Stimulated activated naive B cell treated with anti-CD40 and anti-IgM and Interleukin-4, amounts not matched to agents 10 μg/mL and 1 μg/mL and 100 μg/mL, for 72 hours (primary cell): ENCODE results near the gene MACROD2.

Experiments
- ATAC-seq, 2 donors: fragments of 150-1000 bp; cut with Tn5 transposase; replicated peaks; 2 replicates each; pipeline ENCODE4 v1.10.0; 2021; ENCODE audit warnings: moderate library complexity in 1 of 2
- DNase-seq: peaks from one replicate; pipeline ENCODE4 v3.0.0; 2021
- H3K27ac Mint-ChIP-seq: one replicate; pipeline ENCODE4 v1.8.0; 2022; ENCODE audit warnings: mild to moderate bottlenecking, mixed read lengths
- H3K27me3 Mint-ChIP-seq, 2 donors: one replicate each; pipeline ENCODE4 v1.8.0; 2022; ENCODE audit warnings: mixed read lengths in 2 of 2
- H3K36me3 Mint-ChIP-seq, 2 donors: one replicate each; pipeline ENCODE4 v1.8.0; 2022; ENCODE audit warnings: mixed read lengths in 2 of 2, mild to moderate bottlenecking in 1 of 2
- H3K4me1 Mint-ChIP-seq, 2 donors: one replicate each; pipeline ENCODE4 v1.8.0; 2022; ENCODE audit warnings: mixed read lengths in 2 of 2, mild to moderate bottlenecking in 1 of 2
- H3K4me3 Mint-ChIP-seq, 2 donors: one replicate each; pipeline ENCODE4 v1.8.0; 2022; ENCODE audit warnings: mild to moderate bottlenecking in 2 of 2, mixed read lengths in 2 of 2, moderate library complexity in 1 of 2
- H3K9me3 Mint-ChIP-seq, 2 donors: one replicate each; pipeline ENCODE4 v1.8.0; 2022; ENCODE audit warnings: mixed read lengths in 2 of 2, mild to moderate bottlenecking in 1 of 2

Gene MACROD2

DNA sequence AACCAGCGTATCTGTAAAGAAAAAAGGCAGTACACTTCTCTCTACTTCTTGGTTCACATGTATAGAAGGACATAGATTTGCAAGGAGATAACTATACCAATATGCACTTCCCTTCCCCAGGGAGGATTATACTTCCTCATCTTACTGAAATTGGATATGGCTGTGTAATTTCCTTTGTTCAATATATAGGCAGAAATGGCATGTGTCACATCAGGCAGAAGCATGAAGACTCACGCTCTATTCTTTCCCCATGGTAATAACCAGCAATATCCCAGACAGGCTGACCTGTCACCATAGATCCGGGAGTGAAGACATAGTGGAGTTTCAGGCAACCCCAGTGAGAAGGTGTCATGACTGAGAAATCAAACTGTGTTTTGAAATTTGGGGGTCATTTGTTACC lies 2059.7 kb downstream of the MACROD2 start:
- Mint-ChIP-seq H3K27me3 (no peaks in the 10 kb centered on the region), H3K27ac (no peak overlapping the region), H3K4me3 (no peak overlapping the region), H3K9me3 (peaks cover 4% of the 10 kb centered on the region in 2 donors), H3K36me3 (peaks cover 12 to 18% of the 10 kb centered on the region in 2 donors), H3K4me1 (peaks cover 17 to 37% of the 10 kb centered on the region in 2 donors)
- DNase-seq (no peak), ATAC-seq (peak; percentile 57 to 69)

DNA sequence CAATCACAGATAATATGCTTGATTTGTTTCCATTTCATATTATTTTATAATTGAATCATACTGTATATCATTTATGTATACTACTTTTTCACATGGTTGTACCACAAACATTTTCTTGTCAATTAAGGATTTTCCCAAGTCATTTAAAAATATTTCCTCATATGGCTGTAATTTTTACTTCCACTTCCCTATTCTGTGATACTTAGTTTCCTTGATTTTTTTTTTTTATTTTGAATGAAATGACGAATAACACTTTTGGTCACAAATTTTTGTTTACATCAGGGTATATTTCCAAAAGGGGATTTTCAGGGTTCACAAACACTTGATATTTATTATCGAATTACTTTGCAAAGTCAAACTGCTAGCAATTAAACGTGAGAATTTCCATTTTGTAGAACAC lies 2062.3 kb downstream of the MACROD2 start:
- no peak overlapping the region for H3K27ac Mint-ChIP-seq
- no peak overlapping the region for H3K4me3 Mint-ChIP-seq
- peaks cover 7 to 8% of the 10 kb centered on the region in 2 donors for H3K36me3 Mint-ChIP-seq
- DNase-seq = no peak
- H3K27me3 Mint-ChIP-seq = no peaks in the 10 kb centered on the region
- H3K9me3 Mint-ChIP-seq = peaks cover 4% of the 10 kb centered on the region in 2 donors
- ATAC-seq = no peak
- peaks cover 19 to 39% of the 10 kb centered on the region in 2 donors for H3K4me1 Mint-ChIP-seq

DNA sequence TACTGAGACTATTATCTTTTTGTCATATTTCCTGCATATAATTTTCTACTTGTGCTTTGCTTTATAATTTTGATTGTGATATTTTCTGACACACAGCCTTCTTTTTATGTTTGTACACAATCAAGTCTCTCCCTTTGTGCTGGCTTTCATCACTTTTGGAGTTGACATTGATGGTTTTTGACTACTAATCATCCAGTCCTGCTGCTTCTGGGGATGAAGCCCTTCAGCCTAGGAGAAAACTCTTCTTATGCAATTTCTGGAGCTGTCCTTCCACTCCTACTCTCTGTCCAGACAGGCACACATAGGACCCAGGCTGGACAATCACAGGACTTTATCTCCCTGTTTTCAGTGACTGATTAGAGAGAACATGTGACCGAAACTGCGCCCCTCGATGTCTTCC lies 2063.0 kb downstream of the MACROD2 start:
- H3K36me3 Mint-ChIP-seq = peaks cover 7 to 8% of the 10 kb centered on the region in 2 donors
- H3K27me3 Mint-ChIP-seq = no peaks in the 10 kb centered on the region
- DNase-seq (no peak), ATAC-seq (no peak)
- no peak overlapping the region for H3K4me3 Mint-ChIP-seq
- peaks cover 24 to 45% of the 10 kb centered on the region in 2 donors for H3K4me1 Mint-ChIP-seq
- no peak overlapping the region for H3K27ac Mint-ChIP-seq
- H3K9me3 Mint-ChIP-seq = peaks cover 4% of the 10 kb centered on the region in 2 donors

DNA sequence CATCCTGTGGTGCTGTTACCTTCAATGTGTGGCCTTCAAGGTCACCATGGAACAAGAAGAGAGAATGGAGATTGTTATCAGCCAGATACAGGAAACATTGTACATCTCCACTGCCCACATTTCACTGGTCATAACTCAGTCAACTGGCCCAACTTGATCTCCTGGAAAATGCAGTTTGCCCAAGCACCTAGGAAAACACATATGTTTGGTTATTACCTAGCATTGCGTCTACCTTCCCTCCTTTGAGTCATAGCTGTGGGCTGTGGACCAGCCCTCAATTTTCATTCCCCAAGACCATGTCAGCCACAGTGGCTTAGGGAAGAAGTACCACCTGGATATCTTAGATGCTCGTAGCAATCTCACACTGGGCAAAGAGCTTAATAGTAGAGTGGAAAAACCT lies 2064.5 kb downstream of the MACROD2 start:
- Mint-ChIP-seq H3K4me1 (peaks cover 27 to 54% of the 10 kb centered on the region in 2 donors), H3K4me3 (no peak overlapping the region), H3K36me3 (peaks cover 7 to 8% of the 10 kb centered on the region in 2 donors), H3K27ac (no peak overlapping the region), H3K27me3 (no peaks in the 10 kb centered on the region), H3K9me3 (peaks cover 4% of the 10 kb centered on the region in 2 donors)
- DNase-seq = no peak
- ATAC-seq = no peak

DNA sequence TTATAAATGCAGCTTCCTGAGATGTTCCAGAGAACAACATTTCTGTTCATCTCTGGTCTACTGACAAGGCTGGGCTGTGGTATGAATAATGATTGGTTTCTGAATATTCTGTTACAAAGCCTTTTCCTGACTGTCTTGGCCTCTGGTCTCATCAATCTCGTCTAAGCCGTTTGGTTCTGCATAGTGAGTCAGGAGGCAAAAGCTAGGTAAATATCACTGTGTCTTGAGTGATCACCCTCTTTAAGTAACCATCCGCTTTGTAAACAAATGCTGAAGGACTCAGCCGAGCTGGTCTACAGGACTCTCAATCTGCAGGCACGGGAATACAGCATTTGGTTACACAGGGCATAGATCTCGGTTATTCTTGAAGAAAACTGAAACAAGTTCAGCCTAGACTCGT lies 2066.0 kb downstream of the MACROD2 start:
- peaks cover 3 to 4% of the 10 kb centered on the region in 2 donors for H3K36me3 Mint-ChIP-seq
- ATAC-seq (no peak), DNase-seq (no peak)
- no peaks in the 10 kb centered on the region for H3K27me3 Mint-ChIP-seq
- H3K27ac Mint-ChIP-seq = peak overlapping the region; percentile 2
- peaks cover 21 to 50% of the 10 kb centered on the region in 2 donors for H3K4me1 Mint-ChIP-seq
- no peak overlapping the region for H3K4me3 Mint-ChIP-seq
- peaks cover 4% of the 10 kb centered on the region in 2 donors for H3K9me3 Mint-ChIP-seq

DNA sequence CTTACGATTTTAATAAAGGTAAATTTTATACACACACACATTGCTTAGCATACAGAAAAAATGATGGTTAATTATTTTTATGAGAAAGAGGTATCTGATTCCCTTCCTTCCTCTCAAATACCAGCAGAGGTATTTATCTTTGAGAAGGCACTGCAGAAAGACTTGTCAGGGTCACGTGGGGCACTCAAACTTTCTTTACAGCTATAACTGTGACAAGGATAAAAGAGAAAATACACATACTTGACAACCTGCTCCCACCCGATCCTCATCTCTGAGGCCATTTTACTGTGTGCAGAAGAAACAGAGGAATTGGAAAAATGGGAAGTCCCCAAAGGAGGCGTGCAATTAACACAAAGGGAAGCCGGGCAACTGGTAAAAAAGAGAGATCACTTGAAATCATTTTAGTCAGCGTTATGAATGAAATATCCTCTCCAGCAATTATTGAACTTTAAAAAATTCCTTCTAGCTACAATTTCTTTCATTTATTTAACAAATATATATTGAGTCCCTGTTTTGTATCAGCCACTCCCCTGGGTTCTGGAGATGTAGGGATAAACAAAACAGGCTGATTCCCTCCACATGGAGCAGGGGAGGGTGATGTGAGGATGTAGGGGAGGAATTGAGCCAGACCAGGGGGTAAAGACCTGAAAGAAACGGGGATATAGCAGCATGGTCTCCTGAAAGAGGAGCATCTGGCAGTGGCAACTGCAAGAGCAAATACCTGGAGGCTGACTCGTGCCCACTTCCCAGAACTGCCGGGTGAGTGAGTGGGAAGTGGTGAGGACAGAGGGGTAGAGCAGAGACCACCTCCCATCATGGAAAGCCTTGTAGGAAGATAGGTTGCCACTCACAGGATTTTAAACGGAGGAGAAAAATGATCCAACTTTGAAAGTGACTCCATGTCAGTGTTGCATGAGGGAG lies 2067.6 kb downstream of the MACROD2 start:
- H3K9me3 Mint-ChIP-seq = peaks cover 8 to 10% of the 10 kb centered on the region in 2 donors
- no peak overlapping the region for H3K4me3 Mint-ChIP-seq
- no peaks in the 10 kb centered on the region for H3K27me3 Mint-ChIP-seq
- H3K36me3 Mint-ChIP-seq = peaks cover 6 to 8% of the 10 kb centered on the region in 2 donors
- H3K27ac Mint-ChIP-seq = peak overlapping the region; percentile 59
- no peak for ATAC-seq
- peaks cover 27 to 66% of the 10 kb centered on the region in 2 donors for H3K4me1 Mint-ChIP-seq
- DNase-seq = no peak

DNA sequence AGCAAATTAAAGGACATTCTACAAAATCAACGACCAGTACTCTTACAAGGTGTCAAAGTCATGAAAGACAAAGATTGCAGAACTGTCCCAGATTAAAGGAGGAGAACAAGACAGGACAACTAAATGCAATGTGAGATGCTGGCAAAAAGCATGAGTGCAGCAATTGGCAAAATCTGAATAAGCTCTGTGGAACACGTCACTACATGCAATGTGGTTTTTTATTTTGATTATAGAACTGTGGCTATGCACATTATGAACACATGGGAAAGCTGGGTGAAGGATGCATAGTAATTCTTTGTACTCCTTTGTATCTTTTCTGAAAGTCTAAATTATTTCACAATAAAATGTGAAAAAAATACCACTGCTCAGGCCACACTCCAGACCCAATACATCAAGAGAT lies 2068.6 kb downstream of the MACROD2 start:
- H3K4me1 Mint-ChIP-seq = peaks cover 32 to 67% of the 10 kb centered on the region in 2 donors
- no peaks in the 10 kb centered on the region for H3K27me3 Mint-ChIP-seq
- ATAC-seq (no peak), DNase-seq (no peak)
- H3K9me3 Mint-ChIP-seq = peaks cover 12 to 13% of the 10 kb centered on the region in 2 donors
- H3K27ac Mint-ChIP-seq = no peak overlapping the region
- no peak overlapping the region for H3K4me3 Mint-ChIP-seq
- H3K36me3 Mint-ChIP-seq = peaks cover 11 to 12% of the 10 kb centered on the region in 2 donors

DNA sequence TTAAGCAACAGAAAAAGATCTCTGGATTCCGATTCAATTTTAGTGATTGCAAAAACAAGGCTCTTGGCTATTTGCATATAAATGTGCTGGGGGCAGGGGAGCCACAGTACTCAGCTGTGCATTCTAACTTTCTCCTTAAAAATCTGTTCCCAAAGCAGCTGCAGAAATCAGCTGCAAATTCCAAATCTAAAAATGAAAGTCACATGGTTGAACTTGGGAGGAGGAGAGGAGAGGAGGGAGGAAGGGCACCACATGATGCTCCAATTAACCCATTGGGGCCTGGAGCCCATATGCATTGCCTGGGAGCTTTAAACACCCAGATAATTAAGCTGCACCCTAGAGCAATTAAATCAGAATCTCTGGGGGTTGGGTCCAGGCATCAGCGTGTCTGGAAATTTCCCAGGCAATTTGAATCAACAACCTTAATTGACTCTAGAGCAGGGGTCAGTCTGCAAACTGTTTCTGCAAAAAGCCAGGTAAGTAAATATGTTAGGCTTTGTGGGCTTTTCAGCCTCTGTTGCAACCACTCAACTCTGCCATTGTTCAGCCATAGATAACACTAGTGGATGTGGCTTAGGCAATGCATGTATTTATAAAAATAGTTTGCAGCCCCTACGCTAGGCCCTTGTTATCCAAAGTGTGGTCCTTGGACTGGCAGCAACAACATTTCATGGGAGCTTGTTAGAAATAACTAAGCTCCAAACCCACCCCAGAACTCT lies 2069.8 kb downstream of the MACROD2 start:
- H3K4me3 Mint-ChIP-seq = no peak overlapping the region
- H3K27ac Mint-ChIP-seq = no peak overlapping the region
- H3K9me3 Mint-ChIP-seq = peaks cover 12 to 14% of the 10 kb centered on the region in 2 donors
- ATAC-seq = no peak
- H3K27me3 Mint-ChIP-seq = no peaks in the 10 kb centered on the region
- peaks cover 39 to 79% of the 10 kb centered on the region in 2 donors for H3K4me1 Mint-ChIP-seq
- peaks cover 11 to 15% of the 10 kb centered on the region in 2 donors for H3K36me3 Mint-ChIP-seq
- DNase-seq = no peak

DNA sequence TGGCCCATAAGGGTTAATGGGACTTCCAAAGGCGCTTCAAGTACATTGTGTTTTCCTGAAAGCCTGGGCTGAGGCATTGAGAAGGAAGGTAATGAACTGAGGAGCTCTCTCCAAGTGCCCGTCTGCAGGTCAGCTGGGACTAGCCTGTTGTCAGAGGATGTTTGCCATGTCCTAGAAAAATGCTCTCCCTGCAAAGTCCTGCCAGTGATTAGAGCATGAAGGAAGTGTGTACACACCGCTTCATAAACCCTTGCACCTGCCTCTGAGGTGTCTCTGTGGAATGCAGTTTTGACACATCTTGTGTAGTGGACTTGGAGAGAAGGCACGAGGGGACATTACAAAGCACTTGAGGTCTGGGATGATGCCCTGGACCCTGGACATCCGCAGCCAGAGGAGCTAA lies 2071.3 kb downstream of the MACROD2 start:
- Mint-ChIP-seq H3K27ac (no peak overlapping the region), H3K9me3 (peaks cover 12 to 19% of the 10 kb centered on the region in 2 donors), H3K4me1 (peaks cover 44 to 85% of the 10 kb centered on the region in 2 donors), H3K36me3 (peaks cover 14 to 26% of the 10 kb centered on the region in 2 donors), H3K4me3 (no peak overlapping the region), H3K27me3 (no peaks in the 10 kb centered on the region)
- DNase-seq = no peak
- ATAC-seq = no peak

DNA sequence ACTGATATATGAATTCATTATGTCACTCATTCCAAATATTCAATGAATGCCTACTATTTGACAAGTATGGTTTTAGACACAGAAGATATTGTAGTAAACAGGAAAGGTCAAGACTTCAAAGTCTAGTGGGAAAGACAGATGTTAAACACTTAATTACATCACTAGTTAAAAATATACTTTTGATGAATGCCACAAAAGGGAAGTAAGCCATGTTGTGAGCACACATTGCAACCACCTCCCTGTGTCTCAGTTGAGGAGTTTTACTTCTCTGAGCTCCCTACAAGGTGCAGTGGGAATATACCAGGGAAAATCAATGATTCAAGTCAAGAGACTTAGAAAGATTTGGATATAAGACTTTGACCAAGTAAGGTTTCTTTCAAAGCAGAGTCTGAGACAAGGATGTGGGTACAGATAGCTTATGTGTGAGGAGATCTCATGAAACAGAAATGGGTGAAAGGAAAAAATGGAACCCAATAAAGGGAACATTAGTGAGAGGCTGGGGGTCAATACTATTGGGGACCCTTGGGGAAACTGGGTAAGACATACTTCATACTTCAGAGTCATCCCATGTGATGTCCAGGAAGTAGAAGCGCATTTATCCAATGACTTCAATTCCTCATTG lies 2074.2 kb downstream of the MACROD2 start:
- Mint-ChIP-seq H3K4me1 (peaks cover 45 to 87% of the 10 kb centered on the region in 2 donors), H3K4me3 (peak overlapping the region; percentile 50 to 51), H3K27ac (peak overlapping the region; percentile 98), H3K27me3 (no peaks in the 10 kb centered on the region), H3K9me3 (peaks cover 12 to 23% of the 10 kb centered on the region in 2 donors), H3K36me3 (peaks cover 22 to 36% of the 10 kb centered on the region in 2 donors)
- DNase-seq (peak; percentile 34), ATAC-seq (peak; percentile 81 to 82)

DNA sequence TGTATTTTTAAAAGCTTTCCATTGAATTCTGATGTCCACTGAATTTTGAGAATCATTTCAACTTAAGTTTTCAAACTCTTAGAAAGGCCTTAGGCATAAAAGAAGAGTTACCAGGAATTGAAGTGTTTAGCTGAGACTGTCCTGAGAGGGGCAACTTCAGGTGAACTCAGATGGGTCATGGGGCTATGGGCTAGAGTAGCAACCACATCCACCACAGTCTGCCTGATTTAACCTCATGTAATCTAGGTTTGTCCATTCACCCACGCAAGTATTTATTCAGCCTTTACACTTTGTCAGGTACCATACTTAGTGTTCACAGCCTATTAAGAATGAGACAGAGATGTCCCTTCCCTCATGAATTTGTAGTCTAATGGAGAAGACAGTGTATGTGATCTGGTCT lies 2076.9 kb downstream of the MACROD2 start:
- DNase-seq = peak; percentile 37
- no peaks in the 10 kb centered on the region for H3K27me3 Mint-ChIP-seq
- peak; percentile 81 to 87 for ATAC-seq
- peak overlapping the region in 1 of 2 donors; percentile 33 for H3K4me3 Mint-ChIP-seq
- peaks cover 19 to 27% of the 10 kb centered on the region in 2 donors for H3K9me3 Mint-ChIP-seq
- peaks cover 27 to 46% of the 10 kb centered on the region in 2 donors for H3K36me3 Mint-ChIP-seq
- H3K4me1 Mint-ChIP-seq = peaks cover 43 to 78% of the 10 kb centered on the region in 2 donors
- H3K27ac Mint-ChIP-seq = peak overlapping the region; percentile 87

DNA sequence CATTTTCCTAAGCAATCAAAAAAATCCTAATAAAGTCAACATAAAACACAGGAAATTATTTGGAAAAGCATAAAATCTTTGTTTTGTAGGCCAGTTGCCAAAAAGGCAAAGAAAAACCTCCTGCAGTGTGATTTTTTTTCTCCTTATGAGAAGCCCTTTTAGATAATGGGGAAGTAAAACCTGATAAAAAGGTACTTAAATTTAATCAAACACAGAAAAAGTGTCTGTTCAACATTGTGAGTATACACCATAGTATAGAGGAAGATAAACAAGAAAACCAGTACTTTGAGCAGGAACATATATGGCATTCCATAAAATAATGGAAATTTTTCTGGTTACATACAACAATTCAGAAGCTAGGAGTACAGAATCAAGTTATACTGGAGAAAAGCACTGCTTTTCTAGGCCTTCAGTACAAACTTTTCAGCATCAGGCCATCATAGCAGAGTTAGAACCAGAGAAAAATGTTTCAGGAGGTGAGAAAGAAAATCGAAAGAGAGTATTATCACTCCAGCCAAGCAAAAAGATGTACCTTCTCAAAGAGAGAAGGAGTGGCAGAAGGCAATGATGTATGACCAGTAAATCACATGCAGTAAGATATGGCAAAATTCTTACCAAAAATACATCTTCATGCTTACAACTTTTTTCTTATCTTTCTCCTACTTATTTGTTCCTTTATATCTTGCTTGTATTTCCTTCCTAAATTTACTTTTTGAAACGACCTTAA lies 2083.0 kb downstream of the MACROD2 start:
- Mint-ChIP-seq H3K36me3 (peaks cover 11 to 17% of the 10 kb centered on the region in 2 donors), H3K9me3 (peaks cover 7 to 8% of the 10 kb centered on the region in 2 donors), H3K27me3 (no peaks in the 10 kb centered on the region), H3K4me1 (peaks cover 29 to 58% of the 10 kb centered on the region in 2 donors), H3K4me3 (peak overlapping the region in 1 of 2 donors; percentile 60), H3K27ac (peak overlapping the region; percentile 80)
- DNase-seq (no peak), ATAC-seq (peak; percentile 69 to 73)

DNA sequence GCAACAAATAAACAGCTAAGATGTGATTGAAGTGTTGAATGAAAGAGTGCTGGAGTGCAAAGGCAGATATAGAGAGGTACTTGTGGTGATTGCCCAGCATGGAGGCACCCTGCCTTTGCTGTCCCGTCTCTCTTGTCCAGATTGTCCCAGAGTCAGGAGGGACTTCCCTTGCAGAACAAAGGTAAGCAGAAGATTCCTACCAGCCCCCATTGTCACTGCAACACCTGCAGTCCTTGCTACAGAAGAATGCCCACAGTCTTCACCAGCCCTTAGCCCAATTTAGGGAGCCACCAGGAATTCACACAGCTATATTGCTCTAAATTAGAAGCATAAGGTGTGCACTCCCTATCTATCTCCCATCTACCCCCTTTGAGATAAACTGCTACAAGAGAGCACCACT lies 2086.1 kb downstream of the MACROD2 start:
- Mint-ChIP-seq H3K36me3 (peaks cover 16% of the 10 kb centered on the region in 2 donors), H3K4me1 (peaks cover 34 to 65% of the 10 kb centered on the region in 2 donors), H3K9me3 (peaks cover 7 to 9% of the 10 kb centered on the region in 2 donors), H3K27me3 (no peaks in the 10 kb centered on the region), H3K27ac (peak overlapping the region; percentile 92), H3K4me3 (peak overlapping the region; percentile 10 to 31)
- DNase-seq = no peak
- ATAC-seq = peak in 1 of 2 donors; percentile 21
